Activated CD4-positive, alpha-beta T cell treated with anti-CD3 and anti-CD28 coated beads for 1 hour (primary cell): ENCODE measurements around the gene PHYHIPL.

Experiments
- DNase-seq: peaks from one replicate; pipeline ENCODE4 v3.0.0-alpha.2; 2020

PHYHIPL gene

GRCh38 chr10:59176241-59177030 lies at the start of gene PHYHIPL:
PHYHIPL (plus strand) TSS chr10:59176643; CDS start chr10:59176854, 211 bp downstream.
- no peak for DNase-seq

GRCh38 chr10:59126991-59127390 lies 49.5 kb upstream of the PHYHIPL start:
- DNase-seq, result no peak

- no peak for DNase-seq
These were observed 48.5 kb upstream of the PHYHIPL start for GRCh38 chr10:59127991-59128390.

- no peak for DNase-seq
These were observed 46.6 kb upstream of the PHYHIPL start for GRCh38 chr10:59129867-59130266.

- DNase-seq, result no peak
These were observed 44.8 kb upstream of the PHYHIPL start for GRCh38 chr10:59131666-59132065.

GRCh38 chr10:59133841-59134593 lies 42.4 kb upstream of the PHYHIPL start:
- DNase-seq, result no peak

- DNase-seq, result no peak
These were observed 41.7 kb upstream of the PHYHIPL start for GRCh38 chr10:59134785-59135184.

GRCh38 chr10:59135275-59135674 lies 41.2 kb upstream of the PHYHIPL start:
- no peak for DNase-seq

- DNase-seq, result no peak
These were observed 38.4 kb upstream of the PHYHIPL start for GRCh38 chr10:59138052-59138451.

GRCh38 chr10:59143544-59143943 lies 32.9 kb upstream of the PHYHIPL start:
- DNase-seq, result no peak

- DNase-seq, result no peak
These were observed 27.7 kb upstream of the PHYHIPL start for GRCh38 chr10:59148701-59149100.

- DNase-seq, result no peak
These were observed 20.9 kb upstream of the PHYHIPL start for GRCh38 chr10:59155556-59155955.

- no peak for DNase-seq
These were observed 8.9 kb upstream of the PHYHIPL start for GRCh38 chr10:59167512-59167911.

GRCh38 chr10:59172567-59172966 lies 3.9 kb upstream of the PHYHIPL start:
- no peak for DNase-seq

- no peak for DNase-seq
These were observed 3.0 kb upstream of the PHYHIPL start for GRCh38 chr10:59173414-59173813.

- no peak for DNase-seq
These were observed 754 bp upstream of the PHYHIPL start for GRCh38 chr10:59175538-59176240.

- DNase-seq, result no peak
These were observed 771 bp downstream of the PHYHIPL start for GRCh38 chr10:59177031-59177797.

GRCh38 chr10:59177836-59178235 lies 1.4 kb downstream of the PHYHIPL start:
- no peak for DNase-seq

- no peak for DNase-seq
These were observed 2.6 kb downstream of the PHYHIPL start for GRCh38 chr10:59179068-59179467.

- no peak for DNase-seq
These were observed 4.3 kb downstream of the PHYHIPL start for GRCh38 chr10:59180689-59181270.

- DNase-seq, result no peak
These were observed 5.2 kb downstream of the PHYHIPL start for GRCh38 chr10:59181668-59182067.

GRCh38 chr10:59190332-59190731 lies 13.9 kb downstream of the PHYHIPL start:
- DNase-seq, result no peak
